HG03159 (cell line): Measurements from ENCODE around the gene SMNDC1.
"Not testable (repeated sequence)": the region's sequence is repeated elsewhere in the genome, so short reads cannot be mapped to it uniquely, and the experiment has no call there.

Experiments
- ATAC-seq: cut with Tn5 transposase; IDR thresholded peaks from one replicate; pipeline ENCODE4 v1.9.1; 2021; ENCODE audit warnings: mild to moderate bottlenecking, moderate library complexity; ENCODE audit not compliant: unreplicated experiment

SMNDC1 gene

DNA sequence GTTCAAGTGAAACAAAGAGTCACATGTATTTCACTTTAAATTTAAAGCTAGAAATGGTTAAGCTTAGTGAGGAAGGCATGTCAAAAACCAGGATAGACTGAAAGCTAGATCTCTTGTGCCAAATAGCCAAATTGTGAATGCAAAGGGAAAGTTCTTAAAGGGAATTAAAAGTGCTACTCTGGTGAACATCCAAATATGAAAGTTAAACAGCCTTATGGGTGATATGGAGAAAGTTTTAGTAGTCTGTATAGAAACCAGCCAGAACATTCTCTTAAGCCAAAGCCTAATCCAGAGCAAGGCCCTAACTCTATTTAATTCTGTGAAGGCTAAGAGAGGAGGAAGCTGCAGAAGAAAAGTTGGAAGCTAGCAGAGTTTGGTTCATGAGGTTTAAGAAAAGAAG, 50.3 kb downstream of the SMNDC1 start:
- ATAC-seq: no peak

DNA sequence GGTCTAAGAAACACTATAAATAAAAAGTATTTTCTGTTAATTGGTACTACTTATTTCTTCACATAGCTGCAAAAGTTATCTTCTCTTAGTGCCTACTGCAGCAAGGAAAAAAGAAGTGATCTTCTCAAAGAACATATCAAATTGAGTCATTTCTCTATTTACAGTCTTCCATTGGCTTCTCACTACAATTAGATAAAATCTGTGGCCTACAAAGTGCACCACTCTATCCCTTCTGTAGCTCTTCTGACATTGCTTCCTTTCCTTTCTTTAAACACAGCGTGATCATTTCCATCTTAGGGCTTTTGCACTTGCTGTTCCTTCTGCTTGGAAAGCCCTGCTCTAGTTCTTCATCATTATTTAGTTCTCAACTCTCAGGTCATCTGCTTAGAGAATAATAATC, 52.6 kb downstream of the SMNDC1 start:
- no peak for ATAC-seq

DNA sequence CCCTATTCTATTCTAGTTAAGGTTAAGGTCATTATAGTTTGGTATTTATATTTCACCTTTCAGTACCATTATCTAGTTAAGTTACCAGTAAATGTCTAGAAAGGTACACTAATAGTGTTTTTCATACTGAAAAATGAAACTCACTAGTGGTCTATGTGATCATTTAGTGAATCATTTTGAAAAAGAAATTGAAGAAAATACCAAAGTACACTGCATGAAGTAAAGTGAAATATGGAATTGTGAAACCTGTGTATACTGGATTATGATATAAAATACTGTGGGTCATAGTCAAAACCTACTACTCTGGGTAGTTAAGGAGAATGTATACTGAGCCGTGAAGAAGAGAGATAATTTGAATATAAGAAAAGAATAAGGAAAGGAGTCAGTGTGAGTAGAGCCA, 53.3 kb downstream of the SMNDC1 start:
- peak; percentile 83 for ATAC-seq

DNA sequence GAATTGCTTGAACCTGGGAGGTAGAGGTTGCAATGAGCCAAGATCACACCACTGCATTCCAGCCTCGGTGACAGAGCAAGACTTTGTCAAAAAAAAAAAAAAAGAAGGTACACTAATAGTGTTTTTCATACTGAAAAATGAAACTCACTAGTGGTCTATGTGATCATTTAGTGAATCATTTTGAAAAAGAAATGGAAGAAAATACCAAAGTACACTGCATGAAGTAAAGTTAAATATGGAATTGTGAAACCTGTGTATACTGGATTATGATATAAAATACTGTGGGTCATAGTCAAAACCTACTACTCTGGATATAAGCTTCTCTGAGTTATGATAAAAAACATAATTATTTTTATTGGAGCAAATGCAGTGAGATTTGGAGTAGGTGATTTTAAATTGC, 55.2 kb downstream of the SMNDC1 start:
- peak; percentile 57 for ATAC-seq

DNA sequence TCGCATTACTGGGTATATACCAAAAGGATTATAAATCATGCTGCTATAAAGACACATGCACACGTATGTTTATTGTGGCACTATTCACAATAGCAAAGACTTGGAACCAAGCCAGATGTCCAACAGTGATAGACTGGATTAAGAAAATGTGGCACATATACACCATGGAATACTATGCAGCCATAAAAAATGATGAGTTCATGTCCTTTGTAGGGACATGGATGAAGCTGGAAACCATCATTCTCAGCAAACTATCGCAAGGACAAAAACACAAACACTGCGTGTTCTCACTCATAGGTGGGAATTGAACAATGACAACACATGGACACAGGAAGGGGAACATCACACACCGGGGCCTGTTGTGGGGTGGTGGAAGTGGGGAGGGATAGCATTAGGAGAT, 56.9 kb downstream of the SMNDC1 start:
- not testable (repeated sequence) for ATAC-seq

DNA sequence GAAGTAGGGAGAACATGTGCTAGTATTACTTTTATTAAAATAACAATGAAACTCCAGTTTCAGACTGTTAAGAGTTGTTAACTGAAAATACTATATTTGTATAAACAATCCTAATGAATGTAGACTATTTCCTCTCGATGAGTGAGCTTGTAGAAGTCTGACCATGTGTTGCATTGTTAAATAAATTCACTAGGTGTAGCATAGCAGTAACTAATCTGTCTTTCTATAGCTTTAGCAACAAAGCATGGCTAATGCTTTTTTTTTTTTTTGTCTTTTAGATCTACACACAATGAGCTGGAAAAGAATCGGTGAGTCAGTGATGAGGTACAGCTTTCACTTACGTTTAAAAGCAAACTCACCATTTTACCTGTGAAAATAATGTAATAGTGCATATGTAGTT, 60.2 kb downstream of the SMNDC1 start:
- no peak for ATAC-seq

DNA sequence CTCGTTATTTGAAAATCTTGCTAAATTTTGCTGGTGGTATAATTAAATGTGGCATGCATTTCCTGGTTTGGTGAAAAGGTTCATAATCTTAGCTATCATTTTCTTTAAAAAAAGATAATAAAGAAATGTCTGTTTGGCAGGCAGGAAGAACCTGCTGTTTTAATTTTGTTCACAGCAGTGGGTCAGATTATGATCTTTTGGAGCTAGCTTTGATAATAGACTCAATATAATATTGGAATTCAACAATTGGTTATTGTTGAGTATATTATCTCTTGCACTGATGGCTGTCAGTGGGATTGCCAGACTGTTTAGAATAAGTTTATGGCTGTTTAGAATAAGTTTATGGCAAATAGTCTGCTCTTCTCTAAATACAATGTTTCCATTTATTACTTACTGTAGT, 62.2 kb downstream of the SMNDC1 start:
- no peak for ATAC-seq

DNA sequence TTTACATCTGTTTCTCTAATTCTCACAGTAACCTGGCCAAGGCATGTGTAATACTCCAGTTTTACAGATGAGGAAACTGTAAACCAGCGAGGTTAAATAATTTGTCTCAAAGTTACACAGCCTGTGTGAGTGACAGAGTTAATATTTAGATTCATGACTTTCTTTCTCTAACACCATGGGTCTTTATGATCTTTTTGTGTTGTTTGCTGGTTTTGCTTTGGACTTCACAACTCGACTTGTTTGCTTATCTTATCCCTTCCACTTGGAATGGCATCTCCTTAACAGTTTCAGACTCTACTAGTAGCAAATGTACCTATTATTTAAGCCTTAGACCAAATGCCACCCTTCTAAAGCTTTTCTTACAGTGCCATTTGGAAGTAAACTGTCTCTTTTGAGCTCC, 62.9 kb downstream of the SMNDC1 start:
- no peak for ATAC-seq

DNA sequence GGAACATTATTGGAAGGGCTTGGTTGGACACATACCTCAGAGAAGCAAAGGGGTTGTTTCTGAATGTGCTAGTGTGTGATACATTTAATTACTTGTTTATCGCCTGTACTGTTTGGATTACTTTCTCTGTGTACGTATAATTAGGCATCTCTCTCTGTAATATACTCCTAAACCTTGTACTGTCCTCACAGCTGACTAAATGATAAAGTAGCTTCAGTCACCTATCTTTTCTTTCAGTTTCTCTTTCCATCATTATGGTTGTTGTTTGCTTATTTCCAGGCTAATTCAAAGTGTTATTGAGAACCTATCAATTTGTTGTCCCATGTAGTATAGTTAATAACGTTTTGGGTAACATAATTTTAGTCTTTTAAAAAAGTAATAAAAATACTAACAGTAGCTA, 63.3 kb downstream of the SMNDC1 start:
- ATAC-seq: no peak
